ENCODE data around the gene KLHL22. TPM values are rescaled to one million over a fixed set of nuclear protein-coding genes. Genes with fewer than 3 reads are reported as not detected.

Gene KLHL22
- total and polyA plus RNA-seq, 2 experiments from 2014 or later: 23.6 to 38.0 TPM

DNA sequence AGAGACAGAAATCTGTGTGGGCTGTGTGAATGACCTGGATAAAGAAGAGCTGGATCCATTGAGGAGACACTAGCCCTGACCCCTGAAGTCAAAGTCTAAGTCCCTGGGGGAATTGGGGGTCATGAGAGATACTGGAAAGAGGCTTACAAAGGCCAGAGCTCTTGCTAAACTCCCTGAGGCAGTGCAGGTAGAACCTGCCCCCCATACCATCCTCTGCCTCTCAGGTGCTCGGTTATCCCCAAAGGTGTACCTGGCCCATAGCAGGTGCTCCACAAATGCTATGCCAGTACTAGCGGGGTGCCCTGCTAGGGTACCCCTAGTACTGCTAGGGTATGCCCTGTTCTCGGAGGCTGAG lies 38.9 kb downstream of the KLHL22 start:
- H2AFZ ChIP-seq: no peak overlapping the region

DNA sequence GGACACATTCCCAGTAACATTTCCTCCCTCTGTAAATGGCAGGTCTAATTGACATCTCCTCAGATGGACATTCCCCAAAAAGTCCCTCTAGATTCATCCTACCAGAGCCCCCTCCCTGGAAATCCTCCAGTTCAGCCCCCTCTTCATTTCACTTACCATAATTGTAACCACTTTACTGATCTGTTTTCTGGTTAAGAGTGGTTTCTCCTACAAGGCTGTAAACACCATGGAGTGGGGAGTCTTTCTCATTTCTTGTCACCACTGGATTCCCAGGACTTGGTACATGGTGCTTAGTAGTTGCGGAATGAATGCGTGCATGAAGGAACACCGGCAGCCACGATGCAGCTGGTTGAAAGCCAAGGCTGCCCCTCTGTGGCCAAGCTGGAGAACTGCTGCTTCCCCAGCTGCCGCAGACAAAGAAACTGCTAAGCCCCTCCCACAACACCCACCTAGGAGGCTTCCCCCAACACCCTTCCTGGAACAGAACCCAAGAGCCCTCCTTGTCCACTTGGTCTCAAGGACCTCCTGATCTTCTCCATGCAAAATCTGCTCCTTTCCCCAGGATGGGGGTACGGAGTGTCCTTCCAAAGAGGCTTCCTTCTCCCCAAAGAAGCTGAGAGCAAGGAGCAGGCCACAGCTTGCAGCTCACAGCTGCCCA lies 39.4 kb downstream of the KLHL22 start:
- WGBS (ENCODE audit: low lambda C conversion rate, missing lambda C conversion rate): 11% methylated on average over 6 of the region's 6 CpGs
- Histone ChIP-seq H3K27ac (peak overlapping the region; percentile 42), H3K4me3 (no peak overlapping the region), H3K9me3 (ENCODE audit: low read depth) (no peaks in the 10 kb centered on the region), H3K4me2 (no peak overlapping the region), H4K20me1 (ENCODE audit: insufficient read depth, poor library complexity, severe bottlenecking) (no peaks in the 10 kb centered on the region), H3K36me3 (replicated peaks; ENCODE audit: insufficient read depth, low read depth) (no peaks in the 10 kb centered on the region), H2AFZ (no peak overlapping the region), H3K4me1 (ENCODE audit: insufficient read depth) (no peaks in the 10 kb centered on the region), H3K9me2 (replicated peaks; ENCODE audit: insufficient read depth) (no peaks in the 10 kb centered on the region), H3K27me3 (no peaks in the 10 kb centered on the region), H3K79me2 (no peaks in the 10 kb centered on the region)
- TF ChIP-seq, protein P1, sequence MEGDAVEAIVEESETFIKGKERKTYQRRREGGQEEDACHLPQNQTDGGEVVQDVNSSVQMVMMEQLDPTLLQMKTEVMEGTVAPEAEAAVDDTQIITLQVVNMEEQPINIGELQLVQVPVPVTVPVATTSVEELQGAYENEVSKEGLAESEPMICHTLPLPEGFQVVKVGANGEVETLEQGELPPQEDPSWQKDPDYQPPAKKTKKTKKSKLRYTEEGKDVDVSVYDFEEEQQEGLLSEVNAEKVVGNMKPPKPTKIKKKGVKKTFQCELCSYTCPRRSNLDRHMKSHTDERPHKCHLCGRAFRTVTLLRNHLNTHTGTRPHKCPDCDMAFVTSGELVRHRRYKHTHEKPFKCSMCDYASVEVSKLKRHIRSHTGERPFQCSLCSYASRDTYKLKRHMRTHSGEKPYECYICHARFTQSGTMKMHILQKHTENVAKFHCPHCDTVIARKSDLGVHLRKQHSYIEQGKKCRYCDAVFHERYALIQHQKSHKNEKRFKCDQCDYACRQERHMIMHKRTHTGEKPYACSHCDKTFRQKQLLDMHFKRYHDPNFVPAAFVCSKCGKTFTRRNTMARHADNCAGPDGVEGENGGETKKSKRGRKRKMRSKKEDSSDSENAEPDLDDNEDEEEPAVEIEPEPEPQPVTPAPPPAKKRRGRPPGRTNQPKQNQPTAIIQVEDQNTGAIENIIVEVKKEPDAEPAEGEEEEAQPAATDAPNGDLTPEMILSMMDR (IDR thresholded peaks at IDR 0.05; ENCODE audit: poor library complexity): peak; percentile 95
- no peak for TF ChIP-seq EZH2phosphoT487 (IDR thresholded peaks at IDR 0.05; ENCODE audit: low read depth, severe bottlenecking, unreplicated experiment)
- TF ChIP-seq EZH2 (IDR thresholded peaks at IDR 0.05; ENCODE audit: borderline replicate concordance): no peak
- DNase-seq (ENCODE audit: low spot score): peak; percentile 92

More for the DNA sequence above, 38.9 kb downstream of the KLHL22 start:
- no peaks in the 10 kb centered on the region for H3K36me3 ChIP-seq (replicated peaks; ENCODE audit: insufficient read depth, low read depth)
- no peak overlapping the region for H3K4me3 ChIP-seq
- no peaks in the 10 kb centered on the region for H4K20me1 ChIP-seq (ENCODE audit: insufficient read depth, poor library complexity, severe bottlenecking)
- H3K9me2 ChIP-seq (replicated peaks; ENCODE audit: insufficient read depth): no peaks in the 10 kb centered on the region
- H3K27ac ChIP-seq: peak overlapping the region; percentile 42
- H3K79me2 ChIP-seq: no peaks in the 10 kb centered on the region
- H3K4me2 ChIP-seq: no peak overlapping the region
- 91% methylated on average over 3 of the region's 3 CpGs for WGBS (ENCODE audit: low lambda C conversion rate, missing lambda C conversion rate)
- no peaks in the 10 kb centered on the region for H3K27me3 ChIP-seq
- no peaks in the 10 kb centered on the region for H3K4me1 ChIP-seq (ENCODE audit: insufficient read depth)
- no peak for TF ChIP-seq EZH2 (IDR thresholded peaks at IDR 0.05; ENCODE audit: borderline replicate concordance)
- no peak for TF ChIP-seq EZH2phosphoT487 (IDR thresholded peaks at IDR 0.05; ENCODE audit: low read depth, severe bottlenecking, unreplicated experiment)
- TF ChIP-seq, protein P1 (IDR thresholded peaks at IDR 0.05; ENCODE audit: poor library complexity): no peak
- no peak for DNase-seq (ENCODE audit: low spot score)
- no peaks in the 10 kb centered on the region for H3K9me3 ChIP-seq (ENCODE audit: low read depth)

DNA sequence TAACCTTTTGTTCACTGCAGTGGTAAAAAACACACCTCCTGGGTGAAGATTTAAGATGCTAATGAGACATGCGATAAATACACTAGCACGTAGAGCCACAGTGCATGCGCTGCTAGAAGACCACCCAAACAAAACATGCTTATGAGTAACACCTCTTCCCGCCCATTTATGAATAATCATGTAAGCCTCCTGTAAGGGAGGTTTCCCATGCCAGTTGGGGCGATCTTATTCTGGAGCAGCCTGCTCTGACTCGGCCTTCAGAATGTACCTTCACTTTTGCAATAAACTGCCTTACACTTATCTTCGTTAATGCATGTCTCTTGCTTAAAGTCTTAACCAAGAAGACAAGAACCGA lies 39.9 kb downstream of the KLHL22 start:
- DNase-seq (ENCODE audit: low spot score): no peak
- H3K4me1 ChIP-seq (ENCODE audit: insufficient read depth): no peaks in the 10 kb centered on the region
- H4K20me1 ChIP-seq (ENCODE audit: insufficient read depth, poor library complexity, severe bottlenecking): no peaks in the 10 kb centered on the region
- H3K27ac ChIP-seq: no peak overlapping the region
- no peak for TF ChIP-seq EZH2 (IDR thresholded peaks at IDR 0.05; ENCODE audit: borderline replicate concordance)
- TF ChIP-seq, protein P1 (IDR thresholded peaks at IDR 0.05; ENCODE audit: poor library complexity): no peak
- TF ChIP-seq EZH2phosphoT487 (IDR thresholded peaks at IDR 0.05; ENCODE audit: low read depth, severe bottlenecking, unreplicated experiment): no peak
- H3K4me2 ChIP-seq: no peak overlapping the region
- 93% methylated on average over 8 of the region's 8 CpGs for WGBS (ENCODE audit: low lambda C conversion rate, missing lambda C conversion rate)
- H2AFZ ChIP-seq: no peak overlapping the region
- H3K79me2 ChIP-seq: no peaks in the 10 kb centered on the region
- no peaks in the 10 kb centered on the region for H3K9me3 ChIP-seq (ENCODE audit: low read depth)
- H3K4me3 ChIP-seq: no peak overlapping the region
- H3K9me2 ChIP-seq (replicated peaks; ENCODE audit: insufficient read depth): no peaks in the 10 kb centered on the region
- H3K27me3 ChIP-seq: no peaks in the 10 kb centered on the region
- H3K36me3 ChIP-seq (replicated peaks; ENCODE audit: insufficient read depth, low read depth): no peaks in the 10 kb centered on the region

Data from hepatocyte (in vitro differentiated cells).